Right hindlimb (tissue), 1 donor: ENCODE data around the gene CHMP2A.
"Not testable (repeated sequence)": the region's sequence is repeated elsewhere in the genome, so short reads cannot be mapped to it uniquely, and the experiment has no call there.

Experiments used
- DNase-seq: peaks from one replicate; pipeline ENCODE4 v3.0.0-alpha.2; 2018

CHMP2A gene

DNA sequence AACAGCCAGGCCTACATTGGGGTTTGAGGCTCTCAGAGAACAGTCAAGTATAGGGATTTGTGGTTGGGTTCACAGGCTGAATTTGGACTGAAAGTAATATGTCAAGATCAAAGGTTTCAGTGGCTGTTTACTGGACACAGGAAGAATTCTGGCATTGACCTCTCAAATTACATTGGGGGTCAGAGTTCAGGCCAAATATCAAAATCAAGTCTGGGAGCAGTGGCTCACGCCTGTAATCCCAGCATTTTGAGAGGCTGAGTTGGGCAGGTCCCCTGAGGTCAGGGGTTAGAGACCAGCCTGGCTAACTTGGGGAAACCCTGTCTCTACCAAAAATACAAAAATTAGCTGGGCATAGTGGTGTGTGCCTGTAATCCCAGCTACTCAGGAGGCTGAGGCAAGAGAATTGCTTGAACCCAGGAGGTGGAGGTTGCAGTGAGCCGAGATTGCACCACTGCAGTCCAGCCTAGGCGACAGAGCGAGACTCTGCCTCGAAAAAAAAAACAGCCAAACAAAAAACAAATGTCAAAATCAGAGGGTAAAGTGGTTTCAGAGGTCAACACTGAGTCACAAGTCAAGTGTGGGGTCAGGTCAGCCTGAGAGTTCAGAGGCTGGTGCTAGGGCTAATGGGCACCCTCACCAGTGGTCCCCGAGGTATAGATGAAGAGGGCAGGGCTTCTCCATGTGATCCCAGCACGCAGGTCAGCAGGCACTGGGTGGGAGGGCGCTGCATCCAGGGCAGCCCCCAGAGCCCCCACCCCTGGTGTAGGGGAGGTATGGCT lies 44.6 kb downstream of the CHMP2A start:
- DNase-seq, result no peak

- DNase-seq, result no peak
Observed at GRCh38 chr19:58509731-58510083, 45.2 kb downstream of the CHMP2A start.

- DNase-seq, result not testable (repeated sequence)
Observed at GRCh38 chr19:58507602-58508223, 47.2 kb downstream of the CHMP2A start.
